ENCODE data around the gene SS18L1. TPM values are rescaled to one million over a fixed set of nuclear protein-coding genes. Genes with fewer than 3 reads are reported as not detected.
A peak's percentile ranks its signal among the peaks of the same experiment; 100 is the strongest.

Gene SS18L1
- total and polyA plus RNA-seq, 7 donors, result 10.1 to 18.0 (median 11.3) TPM

DNA sequence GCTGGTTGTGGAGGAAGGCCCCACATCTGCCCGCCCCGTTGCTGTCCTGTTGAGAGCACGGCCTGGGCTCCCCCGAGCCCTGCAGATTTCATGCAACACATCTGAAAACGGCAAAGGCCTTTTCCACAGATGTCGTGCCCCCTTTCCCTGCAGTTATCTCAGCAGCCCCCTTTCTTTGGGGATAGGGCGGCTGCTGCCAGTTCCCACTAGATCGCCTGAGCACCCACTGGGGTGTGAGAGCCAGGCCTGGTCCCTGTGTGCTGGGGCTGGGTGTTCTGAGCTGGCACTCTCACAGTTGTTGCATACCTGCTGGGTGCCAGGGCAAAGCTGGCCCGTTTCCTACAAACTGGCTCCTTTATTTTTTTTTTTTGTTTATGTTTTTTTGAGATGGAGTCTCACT, 27.0 kb downstream of the SS18L1 start:
- Histone ChIP-seq H3K27me3 (ENCODE audit: insufficient read depth in 3 of 3, low read length in 2 of 3) (no peaks in the 10 kb centered on the region), H3K9me3 (no peaks in the 10 kb centered on the region), H3K27ac (no peak overlapping the region), H3K36me3 (ENCODE audit: insufficient read depth in 1 of 2, low read depth in 1 of 2) (peaks cover 2 to 67% of the 10 kb centered on the region in 2 donors), H3K4me1 (peaks cover 8% of the 10 kb centered on the region), H3K4me3 (no peak overlapping the region)
- intact Hi-C loops (cut with DNase I), result no loop called here
- DNase-seq (peak in 1 of 2 donors; percentile 27), ATAC-seq (no peak)
- TF ChIP-seq, protein P1, sequence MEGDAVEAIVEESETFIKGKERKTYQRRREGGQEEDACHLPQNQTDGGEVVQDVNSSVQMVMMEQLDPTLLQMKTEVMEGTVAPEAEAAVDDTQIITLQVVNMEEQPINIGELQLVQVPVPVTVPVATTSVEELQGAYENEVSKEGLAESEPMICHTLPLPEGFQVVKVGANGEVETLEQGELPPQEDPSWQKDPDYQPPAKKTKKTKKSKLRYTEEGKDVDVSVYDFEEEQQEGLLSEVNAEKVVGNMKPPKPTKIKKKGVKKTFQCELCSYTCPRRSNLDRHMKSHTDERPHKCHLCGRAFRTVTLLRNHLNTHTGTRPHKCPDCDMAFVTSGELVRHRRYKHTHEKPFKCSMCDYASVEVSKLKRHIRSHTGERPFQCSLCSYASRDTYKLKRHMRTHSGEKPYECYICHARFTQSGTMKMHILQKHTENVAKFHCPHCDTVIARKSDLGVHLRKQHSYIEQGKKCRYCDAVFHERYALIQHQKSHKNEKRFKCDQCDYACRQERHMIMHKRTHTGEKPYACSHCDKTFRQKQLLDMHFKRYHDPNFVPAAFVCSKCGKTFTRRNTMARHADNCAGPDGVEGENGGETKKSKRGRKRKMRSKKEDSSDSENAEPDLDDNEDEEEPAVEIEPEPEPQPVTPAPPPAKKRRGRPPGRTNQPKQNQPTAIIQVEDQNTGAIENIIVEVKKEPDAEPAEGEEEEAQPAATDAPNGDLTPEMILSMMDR (IDR thresholded peaks at IDR 0.05), result no peak
- WGBS, 3 donors, result 89 to 90% (median 90%) methylated on average over 9 of the region's 9 CpGs

DNA sequence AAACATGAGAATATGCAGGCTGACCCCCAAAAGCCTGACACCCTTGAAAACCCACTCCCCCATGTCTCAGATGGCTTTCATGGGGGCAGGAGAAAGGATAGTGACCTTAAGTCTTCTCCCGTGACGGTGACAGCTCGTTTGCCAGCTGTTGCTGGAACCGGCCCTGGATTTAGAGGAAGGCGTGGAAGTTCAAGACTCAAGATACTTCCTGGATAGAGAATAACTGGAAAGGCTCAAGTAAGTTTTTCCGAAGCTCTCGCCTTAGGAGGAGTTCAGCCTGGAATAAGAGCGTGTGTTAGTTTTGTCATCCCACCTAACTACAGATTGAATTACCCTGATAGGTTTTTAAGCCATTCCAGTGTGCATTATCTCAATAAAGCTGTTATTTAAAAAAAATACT, 27.7 kb downstream of the SS18L1 start:
- Histone ChIP-seq H3K4me1 (peaks cover 8% of the 10 kb centered on the region), H3K36me3 (ENCODE audit: insufficient read depth in 1 of 2, low read depth in 1 of 2) (peaks cover under 1 to 67% of the 10 kb centered on the region in 2 donors), H3K27me3 (ENCODE audit: insufficient read depth in 3 of 3, low read length in 2 of 3) (no peaks in the 10 kb centered on the region), H3K27ac (no peak overlapping the region), H3K9me3 (no peaks in the 10 kb centered on the region), H3K4me3 (no peak overlapping the region)
- intact Hi-C loops (cut with DNase I), result no loop called here
- TF ChIP-seq, protein P1 (IDR thresholded peaks at IDR 0.05), result no peak
- peak in 1 of 2 donors; percentile 0 for DNase-seq
- 51 to 74% (median 66%) methylated on average over 8 of the region's 8 CpGs for WGBS, 3 donors
- no peak for ATAC-seq

GRCh38 chr20:62172666-62173065, 29.1 kb downstream of the SS18L1 start:
- ATAC-seq (no peak), DNase-seq (peak in 1 of 2 donors; percentile 48)
- peaks cover 0 to 77% of the 10 kb centered on the region in 2 donors for H3K36me3 ChIP-seq (ENCODE audit: insufficient read depth in 1 of 2, low read depth in 1 of 2)
- H3K27me3 ChIP-seq (ENCODE audit: insufficient read depth in 3 of 3, low read length in 2 of 3), result no peaks in the 10 kb centered on the region
- no peaks in the 10 kb centered on the region for H3K9me3 ChIP-seq
- WGBS, 3 donors, result 93 to 94% (median 94%) methylated on average over 18 of the region's 18 CpGs
- no peak overlapping the region for H3K27ac ChIP-seq
- TF ChIP-seq, protein P1 (IDR thresholded peaks at IDR 0.05), result no peak
- no peaks in the 10 kb centered on the region for H3K4me1 ChIP-seq
- intact Hi-C loops (cut with DNase I), result no loop called here
- no peak overlapping the region for H3K4me3 ChIP-seq

GRCh38 chr20:62174021-62174804, 30.6 kb downstream of the SS18L1 start:
- Histone ChIP-seq H3K4me3 (no peak overlapping the region), H3K4me1 (no peaks in the 10 kb centered on the region), H3K36me3 (ENCODE audit: insufficient read depth in 1 of 2, low read depth in 1 of 2) (peaks cover 0 to 75% of the 10 kb centered on the region in 2 donors), H3K9me3 (no peaks in the 10 kb centered on the region), H3K27ac (no peak overlapping the region), H3K27me3 (ENCODE audit: insufficient read depth in 3 of 3, low read length in 2 of 3) (no peaks in the 10 kb centered on the region)
- DNase-seq, result peak in 1 of 2 donors; percentile 40
- TF ChIP-seq, protein P1 (IDR thresholded peaks at IDR 0.05), result no peak
- WGBS, 3 donors, result 85 to 91% (median 88%) methylated on average over 28 of the region's 28 CpGs
- ATAC-seq, result no peak
- intact Hi-C loops (cut with DNase I), result no loop called here
